ENCODE results near the gene S100A11.

S100A11 gene

DNA sequence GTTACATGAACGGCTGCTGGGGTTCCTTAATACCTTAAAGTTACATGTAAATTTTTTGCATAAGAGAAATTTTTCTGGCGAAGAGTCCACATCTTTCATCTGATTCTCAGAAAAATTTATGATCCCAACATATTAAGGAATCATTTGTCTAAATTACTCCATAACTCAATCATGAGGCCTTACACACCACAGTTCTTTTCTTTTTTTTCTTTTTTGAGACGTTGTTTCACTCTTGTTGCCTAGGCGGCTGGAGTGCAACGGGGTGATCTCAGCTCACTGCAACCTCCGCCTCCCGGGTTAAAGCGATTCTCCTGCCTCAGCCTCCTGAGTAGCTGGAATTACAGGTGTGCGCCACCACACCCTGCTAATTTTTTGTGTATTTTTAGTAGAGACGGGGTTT, 2.1 kb upstream of the S100A11 start:
- FAIRE-seq = no peak

- peak; percentile 23 for FAIRE-seq
These were observed 1.1 kb downstream of the S100A11 start for GRCh38 chr1:152035539-152036266.

GRCh38 chr1:152034654-152035538, 1.9 kb downstream of the S100A11 start:
- FAIRE-seq = peak; percentile 73

GRCh38 chr1:152034324-152034653, 2.5 kb downstream of the S100A11 start:
- FAIRE-seq = no peak

DNA sequence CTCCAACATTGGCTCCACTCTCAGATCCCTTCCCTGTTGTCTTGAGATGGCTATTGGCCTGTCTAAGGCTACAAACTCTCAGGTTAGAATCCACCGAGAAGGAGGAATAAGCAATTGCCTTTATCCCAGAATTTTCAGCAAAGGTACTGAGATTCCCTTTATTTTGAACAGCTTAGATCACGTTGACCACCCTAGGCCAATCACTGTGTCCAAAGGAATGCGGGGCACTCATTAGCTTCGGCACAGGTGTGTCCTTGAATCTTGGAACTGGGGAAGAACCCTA, 6.9 kb downstream of the S100A11 start:
- no peak for FAIRE-seq

DNA sequence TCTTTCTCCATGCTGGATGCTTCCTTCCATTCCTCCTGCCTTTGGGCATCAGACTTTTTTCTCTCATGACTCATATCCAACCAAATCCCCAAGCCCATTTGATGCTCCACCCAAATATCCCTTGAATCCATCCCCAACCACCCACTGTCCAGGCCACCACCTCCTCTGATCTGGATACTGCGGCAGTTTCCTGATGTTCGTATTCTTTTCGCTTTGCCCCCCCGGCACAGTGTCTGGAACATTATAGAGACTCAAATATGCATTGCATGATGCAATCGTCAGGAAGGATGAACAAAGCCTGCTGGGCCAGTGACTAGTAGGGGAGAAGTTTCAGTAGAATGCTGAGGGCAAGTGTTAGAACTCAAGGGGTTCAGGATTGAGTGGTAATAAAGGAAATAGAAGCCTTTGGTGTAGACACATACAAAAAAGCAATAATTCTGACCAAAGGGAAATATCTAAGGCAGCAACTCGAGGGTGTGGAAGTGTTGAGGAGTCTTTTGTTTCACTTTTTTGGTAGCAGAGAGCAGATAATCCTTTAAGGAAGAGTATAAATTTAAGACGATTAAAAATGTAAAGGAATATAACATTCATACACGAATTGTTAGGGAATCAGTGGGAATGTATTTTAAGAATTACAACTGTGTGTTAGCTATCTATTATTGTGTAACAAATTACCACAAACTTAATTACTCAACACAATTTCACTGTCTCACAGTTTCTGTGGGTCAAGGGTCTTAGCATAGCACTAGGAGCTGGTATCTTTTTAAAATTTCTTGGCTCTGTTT, 7.5 kb downstream of the S100A11 start:
- FAIRE-seq = peak; percentile 34

GRCh38 chr1:152026895-152027294, 9.9 kb downstream of the S100A11 start:
- FAIRE-seq = no peak

DNA sequence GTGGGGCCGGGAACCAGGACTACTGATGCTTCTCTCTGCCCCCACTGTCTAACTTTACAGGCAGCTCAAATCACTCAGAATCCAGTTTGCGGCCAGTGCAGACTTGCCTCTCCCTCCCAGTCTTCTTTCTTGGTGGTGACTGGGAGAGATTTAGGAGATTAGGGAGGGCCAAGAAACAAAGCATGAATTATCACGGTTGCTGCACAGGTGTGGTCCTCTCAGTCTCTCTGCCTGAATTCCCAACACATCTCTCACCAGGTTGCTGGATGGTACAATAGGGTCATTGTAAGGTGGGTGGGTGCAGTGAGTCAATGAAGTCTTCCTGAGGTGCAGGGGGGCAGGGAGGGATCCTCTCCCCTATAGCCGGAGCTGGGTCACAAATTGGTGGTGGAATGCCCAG, 12.6 kb downstream of the S100A11 start:
- FAIRE-seq = no peak

DNA sequence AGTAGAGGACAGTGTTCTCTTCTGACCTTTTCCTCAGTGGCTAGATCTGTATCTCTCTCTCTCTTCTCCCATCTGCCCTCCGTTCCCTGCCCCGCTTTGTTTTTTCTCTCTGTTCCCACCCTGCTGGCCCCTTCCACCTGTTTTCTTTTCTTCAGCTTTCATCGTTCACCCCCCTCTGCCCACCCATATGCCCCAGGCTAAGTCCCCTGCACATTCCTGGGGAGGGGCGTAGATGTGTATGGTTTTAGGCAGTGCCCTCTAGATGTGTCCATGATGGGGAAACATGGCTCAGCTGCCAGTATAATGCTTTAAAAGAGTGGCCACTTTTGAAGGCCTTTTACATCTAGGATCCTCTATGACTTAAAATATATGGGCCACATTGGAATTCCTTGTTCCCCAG, 13.6 kb downstream of the S100A11 start:
- no peak for FAIRE-seq

- no peak for FAIRE-seq
These were observed 14.3 kb downstream of the S100A11 start for GRCh38 chr1:152022474-152022873.

DNA sequence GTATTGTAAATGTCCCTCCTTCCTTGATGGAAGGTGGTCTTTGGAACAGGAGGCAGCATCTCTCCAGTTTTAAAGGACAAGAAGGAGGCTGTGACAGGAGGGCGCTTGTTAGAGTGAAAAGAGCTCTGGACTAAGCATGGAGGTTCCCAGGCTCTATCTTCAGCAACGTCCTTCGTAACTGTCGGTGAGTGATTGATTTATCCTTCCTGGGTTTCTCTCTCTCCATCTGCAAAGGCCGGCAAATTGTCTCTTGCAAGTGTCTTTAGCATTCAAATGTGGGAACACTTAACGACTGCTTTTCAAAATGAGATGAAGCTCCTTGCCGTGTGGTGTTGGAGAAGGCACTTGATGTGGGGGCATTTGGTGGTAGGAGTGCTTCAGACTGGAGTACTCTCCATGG, 15.2 kb downstream of the S100A11 start:
- no peak for FAIRE-seq

DNA sequence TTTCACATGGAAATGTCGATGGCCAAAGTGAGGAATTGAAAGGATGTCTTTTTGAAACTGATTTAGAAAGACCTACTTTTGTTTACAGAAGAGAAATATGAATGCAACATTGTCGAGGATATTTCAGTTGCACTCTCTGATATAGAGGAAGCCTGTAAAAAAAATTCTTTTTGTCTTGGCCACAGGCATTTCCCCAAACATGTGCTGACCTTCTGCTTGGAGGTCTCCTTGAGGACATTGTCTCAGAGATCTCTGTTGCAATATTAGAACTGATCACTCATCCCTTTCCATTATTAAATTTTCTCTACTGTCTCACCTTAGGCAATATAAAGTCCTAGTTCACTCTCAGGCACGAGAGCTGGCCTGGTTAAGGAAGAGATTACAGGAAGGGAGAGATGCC, 16.0 kb downstream of the S100A11 start:
- no peak for FAIRE-seq

- no peak for FAIRE-seq
These were observed 18.3 kb downstream of the S100A11 start for GRCh38 chr1:152018537-152018936.

DNA sequence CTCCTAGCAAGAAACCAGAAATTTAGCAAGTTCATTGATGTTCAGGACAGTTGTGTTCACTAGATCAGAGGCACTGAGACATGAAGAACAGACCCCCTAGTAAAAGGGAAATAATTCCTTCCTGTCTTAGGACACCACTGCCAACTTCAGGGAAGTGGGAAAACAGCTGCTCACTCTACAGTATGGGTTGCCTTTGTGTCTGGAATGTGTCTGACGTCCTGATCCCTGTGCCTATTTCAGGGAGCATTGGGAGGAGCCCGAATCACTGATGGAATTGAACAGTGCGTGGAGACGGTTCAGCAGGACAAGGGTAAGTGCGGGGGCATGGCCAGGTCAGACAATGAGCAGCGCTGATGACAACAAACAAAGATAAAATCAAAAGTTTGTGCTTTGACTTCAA, 21.0 kb downstream of the S100A11 start:
- FAIRE-seq = no peak

DNA sequence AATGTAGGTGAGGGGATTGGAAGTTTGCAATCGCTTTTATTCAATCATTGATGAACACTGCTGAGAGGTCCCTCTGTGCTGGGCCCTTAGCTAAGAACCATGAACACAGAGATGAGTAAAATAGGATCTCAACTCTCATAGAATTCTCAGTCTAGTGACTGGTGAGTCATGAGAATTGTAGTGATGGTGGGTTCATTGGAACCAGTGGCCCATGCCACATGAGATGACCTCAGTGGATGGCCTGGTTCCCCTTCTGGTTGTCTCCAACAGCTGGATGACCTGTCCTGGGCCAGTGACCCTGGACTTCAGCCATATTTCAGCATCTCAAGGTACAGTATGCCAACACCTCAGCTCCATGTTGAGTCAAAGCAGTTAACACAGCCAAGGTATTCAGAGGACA, 21.9 kb downstream of the S100A11 start:
- FAIRE-seq = no peak

- FAIRE-seq = no peak
These were observed 23.1 kb downstream of the S100A11 start for GRCh38 chr1:152013664-152014237.

DNA sequence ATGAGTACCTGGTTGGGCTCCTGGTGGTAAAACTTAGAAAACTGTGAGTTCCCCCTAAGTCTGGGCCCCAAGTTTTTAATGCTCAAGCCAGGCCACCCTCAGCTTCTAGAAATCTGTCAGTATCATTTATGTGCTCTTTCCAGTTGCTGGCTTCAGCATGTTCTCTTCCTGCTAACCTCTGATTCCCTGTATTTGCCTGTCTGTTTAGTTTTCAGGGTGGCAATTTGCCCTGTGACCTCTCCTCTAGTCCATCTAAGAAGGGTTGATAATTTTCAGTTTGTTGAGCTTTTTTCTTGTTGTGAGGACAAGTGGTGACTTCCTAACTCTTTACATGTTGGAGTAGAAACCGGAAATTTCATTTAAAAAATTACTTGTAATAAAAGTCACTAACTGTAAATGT, 27.1 kb downstream of the S100A11 start:
- FAIRE-seq = no peak

DNA sequence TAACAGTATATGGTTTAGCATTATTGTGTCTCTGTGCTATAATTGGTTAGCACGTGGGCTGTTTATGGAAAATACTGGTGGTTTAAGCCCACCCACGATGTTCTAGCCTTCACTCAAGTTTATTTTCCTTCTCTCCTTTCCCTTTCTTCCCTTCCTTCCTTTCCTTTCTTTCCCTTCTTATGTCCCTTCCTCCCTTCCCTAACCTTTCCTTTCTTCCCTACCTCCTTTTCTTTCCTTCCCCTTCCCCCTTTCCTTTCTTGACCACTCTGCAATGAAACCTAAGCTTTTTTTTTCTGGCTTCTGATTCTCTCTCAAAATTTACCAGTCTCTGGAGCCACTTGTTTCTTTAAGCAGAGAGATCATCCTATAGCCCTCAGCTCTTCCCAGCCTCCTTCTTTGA, 29.8 kb downstream of the S100A11 start:
- FAIRE-seq = no peak

DNA sequence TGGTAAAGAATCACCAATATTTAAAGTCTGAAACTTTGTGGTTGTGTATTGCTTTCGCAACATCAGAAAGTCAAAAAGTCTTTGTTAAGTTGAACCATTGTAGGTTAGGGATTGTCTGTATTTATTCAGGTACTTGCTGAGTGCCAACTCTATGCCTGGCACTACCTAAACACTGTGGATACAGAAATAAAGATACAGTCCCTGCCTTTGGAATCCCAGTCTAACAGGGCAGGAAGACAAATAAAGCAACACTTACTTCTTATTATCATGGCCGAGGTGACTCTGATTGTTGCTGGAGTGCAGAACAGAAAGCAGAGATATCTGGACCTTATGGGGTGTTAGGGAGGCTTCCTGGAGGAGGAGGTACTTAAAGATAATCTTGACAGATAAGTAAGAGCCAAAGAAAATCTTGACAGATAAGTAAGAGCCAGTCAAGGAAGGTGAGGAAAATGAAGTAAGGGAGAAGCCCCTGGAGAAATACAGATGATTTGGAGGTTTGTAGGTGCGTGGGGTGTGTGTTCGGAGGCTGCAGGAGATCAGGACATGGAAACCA, 31.4 kb downstream of the S100A11 start:
- no peak for FAIRE-seq

DNA sequence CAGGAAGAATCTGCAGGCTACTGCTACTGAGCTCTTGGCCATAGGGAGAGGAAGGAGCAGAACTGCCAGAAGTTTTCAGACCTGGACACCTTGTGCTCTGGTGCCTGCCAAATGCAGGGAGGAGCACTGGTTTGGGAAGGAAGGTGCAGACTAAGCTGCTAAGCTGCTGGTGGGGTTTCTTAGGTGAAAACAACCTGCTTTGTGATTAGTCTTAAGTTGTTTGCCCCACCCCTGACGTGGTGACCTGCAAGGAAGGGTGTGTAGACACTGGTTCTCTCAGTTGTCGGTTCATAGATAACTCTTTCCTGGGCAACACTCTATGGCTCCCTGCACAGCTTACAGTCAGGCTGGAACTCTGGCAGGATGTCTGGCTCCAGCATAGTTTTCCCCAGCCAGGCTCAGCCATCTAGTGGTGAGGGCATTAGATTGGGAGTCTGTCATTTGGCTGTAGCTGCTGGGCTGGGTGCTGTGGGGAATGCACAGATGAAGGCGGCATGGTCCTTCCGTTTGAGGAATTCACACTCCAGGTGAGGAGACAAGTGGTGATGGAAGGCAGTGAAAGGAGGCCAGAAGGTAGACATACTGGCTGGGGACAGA, 32.9 kb downstream of the S100A11 start:
- no peak for FAIRE-seq

DNA sequence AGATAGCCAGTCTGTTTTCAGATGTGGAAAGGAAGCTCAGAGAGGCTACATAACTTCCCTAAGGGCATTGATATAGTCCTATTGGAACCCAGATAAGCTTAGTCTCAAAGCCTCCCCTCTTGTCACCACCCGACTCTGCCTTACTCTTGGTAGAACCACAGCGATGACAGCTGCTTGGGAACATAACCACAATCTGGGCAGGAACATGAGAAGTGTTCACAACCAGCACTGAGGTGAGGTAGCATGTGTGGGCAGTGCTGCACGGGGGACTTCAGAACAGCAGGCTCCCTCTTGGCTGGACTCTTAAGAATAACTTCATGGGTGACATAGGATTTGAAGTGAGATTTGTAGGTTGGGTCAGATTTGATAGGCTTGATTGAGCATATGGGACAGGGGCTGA, 33.8 kb downstream of the S100A11 start:
- FAIRE-seq = no peak

DNA sequence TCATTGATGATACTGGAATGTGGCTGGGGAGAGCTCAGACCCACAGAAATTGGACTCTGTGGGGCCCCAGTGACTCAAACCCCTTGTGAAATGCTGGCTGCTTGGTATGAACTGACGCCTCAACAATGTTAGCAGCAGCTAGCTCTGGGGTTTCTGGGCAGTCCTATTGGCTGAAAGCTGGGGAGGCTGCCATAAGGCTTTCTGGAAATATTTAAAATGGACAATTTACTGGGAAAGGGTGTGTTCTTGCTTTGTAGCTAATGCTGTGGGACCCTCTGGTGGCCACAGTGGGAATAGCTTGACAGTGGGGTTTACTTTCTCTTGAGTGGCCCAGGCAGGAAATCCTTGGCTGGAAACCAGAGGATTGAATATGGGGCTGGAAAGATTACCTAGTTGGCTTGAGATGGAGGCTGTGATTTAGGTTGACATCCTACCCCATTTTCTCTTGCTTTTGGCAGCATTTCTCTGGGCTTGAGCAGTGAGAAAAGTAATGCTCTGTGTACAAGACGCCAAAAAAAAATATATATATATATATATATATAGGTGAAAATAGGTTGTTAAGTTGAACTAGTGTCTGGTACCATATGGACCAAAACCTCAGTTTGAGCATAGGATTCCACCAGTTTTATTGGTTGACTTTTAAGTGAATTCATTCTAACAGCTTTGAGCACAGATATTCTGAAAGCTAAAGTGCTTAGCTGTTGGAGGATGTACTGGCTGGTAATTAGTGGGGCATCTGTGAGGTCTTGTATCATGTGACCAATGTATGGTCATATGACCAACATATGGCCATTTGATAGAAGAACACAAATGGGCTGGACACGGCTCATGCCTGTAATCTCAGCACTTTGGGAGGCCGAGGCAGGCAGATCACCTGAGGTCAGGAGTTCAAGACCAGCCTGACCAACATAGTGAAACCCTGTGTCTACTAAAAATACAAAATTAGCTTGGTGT, 34.9 kb downstream of the S100A11 start:
- FAIRE-seq = peak; percentile 98

All from TTC549 (cell line).